Dedifferentiated amniotic fluid mesenchymal stem cell (primary cell): ENCODE results near the gene DFFB.

Experiments used
- DNase-seq: peaks from one replicate; pipeline ENCODE4 v3.0.0-alpha.2; 2016; ENCODE audit errors: extremely low spot score

Gene DFFB

GRCh38 chr1:3925762-3926161 lies 68.5 kb downstream of the DFFB start:
- DNase-seq: no peak

GRCh38 chr1:3926956-3927355 lies 69.7 kb downstream of the DFFB start:
- DNase-seq: no peak

- no peak for DNase-seq
Observed at GRCh38 chr1:3928586-3928985, 71.3 kb downstream of the DFFB start.

GRCh38 chr1:3929126-3929525 lies 71.8 kb downstream of the DFFB start:
- no peak for DNase-seq

GRCh38 chr1:3930301-3931006 lies 73.2 kb downstream of the DFFB start:
- DNase-seq: no peak

- no peak for DNase-seq
Observed at GRCh38 chr1:3931007-3931912, 74.0 kb downstream of the DFFB start.

- DNase-seq: no peak
Observed at GRCh38 chr1:3932156-3932919, 75.1 kb downstream of the DFFB start.
